Neural cell (in vitro differentiated cells): Measurements from ENCODE around the gene TRMO. TPM values are rescaled to one million over a fixed set of nuclear protein-coding genes. Genes with fewer than 3 reads are reported as not detected.

Experiments used
- H2AFZ ChIP-seq: fragments of 200-600, 300-800 bp; sonication (generic), shearing (Covaris generic); 2 replicates; pipeline ENCODE4 v1.6.0; 2014; ENCODE audit warnings: low read depth, mild to moderate bottlenecking, antibody characterized with exemption, low read length, moderate library complexity
- H3F3A ChIP-seq: fragments of 200-600 bp; shearing (Covaris generic); 2 replicates; pipeline ENCODE4 v1.6.1; 2016; ENCODE audit warnings: mild to moderate bottlenecking, moderate library complexity, mixed read lengths, antibody characterized with exemption, low read length; ENCODE audit not compliant: insufficient read depth, poor library complexity, severe bottlenecking
- H3K27ac ChIP-seq: fragments of 200-600, 300-800 bp; sonication (generic), shearing (Covaris generic); 2 replicates; pipeline ENCODE4 v1.5.1; 2014; ENCODE audit warnings: mild to moderate bottlenecking, low read length, moderate library complexity
- H3K27me3 ChIP-seq: fragments of 300-800, 200-600 bp; sonication (generic), shearing (Covaris generic); 2 replicates; pipeline ENCODE4 v1.6.0; 2014; ENCODE audit warnings: mild to moderate bottlenecking, low read depth, low read length, moderate library complexity; ENCODE audit not compliant: insufficient read depth
- H3K36me3 ChIP-seq: fragments of 300-800, 200-600 bp; sonication (generic), shearing (Covaris generic); 2 replicates; pipeline ENCODE4 v1.5.1; 2014; ENCODE audit warnings: mild to moderate bottlenecking, antibody characterized with exemption, low read length, moderate library complexity; ENCODE audit not compliant: insufficient read depth
- H3K4me2 ChIP-seq: fragments of 300-800, 200-600 bp; sonication (generic), shearing (Covaris generic); 2 replicates; pipeline ENCODE4 v1.6.0; 2014; ENCODE audit warnings: mild to moderate bottlenecking, low read length
- H3K4me3 ChIP-seq: fragments of 300-800, 200-600 bp; sonication (generic), shearing (Covaris generic); 2 replicates; pipeline ENCODE4 v1.5.1; 2014; ENCODE audit warnings: mild to moderate bottlenecking, low read length, moderate library complexity
- H3K79me2 ChIP-seq: fragments of 200-600 bp; shearing (Covaris generic); replicated peaks from 2 replicates; pipeline ENCODE4 v1.6.0; 2014; ENCODE audit warnings: mild to moderate bottlenecking, low read length, moderate library complexity; ENCODE audit not compliant: insufficient read depth
- H3K9ac ChIP-seq: fragments of 300-800, 200-600 bp; sonication (generic), shearing (Covaris generic); 2 replicates; pipeline ENCODE4 v1.6.1; 2016; ENCODE audit warnings: mild to moderate bottlenecking, low read length, mixed read lengths
- H3K9me2 ChIP-seq: fragments of 200-600 bp; shearing (Covaris generic); 2 replicates; pipeline ENCODE4 v1.6.1; 2016; ENCODE audit warnings: mild to moderate bottlenecking, low read length, mixed read lengths; ENCODE audit not compliant: insufficient read depth
- H3K9me3 ChIP-seq: fragments of 200-600, 300-800 bp; sonication (generic), shearing (Covaris generic); 2 replicates; pipeline ENCODE4 v1.6.1; 2016; ENCODE audit warnings: mild to moderate bottlenecking, mixed run types, low read length, moderate library complexity, mixed read lengths
- H4K20me1 ChIP-seq: fragments of 200-600 bp; shearing (Covaris generic); 2 replicates; pipeline ENCODE4 v1.6.1; 2016; ENCODE audit warnings: mild to moderate bottlenecking, mixed run types; ENCODE audit not compliant: insufficient read depth
- EP300 ChIP-seq: fragments of 450-650 bp; conservative IDR thresholded peaks from 2 replicates; pipeline ENCODE4 v1.6.1; 2014; ENCODE audit warnings: antibody characterized with exemption, mild to moderate bottlenecking, moderate library complexity; ENCODE audit not compliant: poor library complexity, severe bottlenecking
- EZH2 ChIP-seq: fragments of 200-600, 300-800 bp; shearing (Covaris generic), sonication (generic); IDR thresholded peaks from 2 replicates; pipeline ENCODE4 v1.6.1; 2014; ENCODE audit warnings: antibody characterized with exemption, low read length, borderline replicate concordance, mild to moderate bottlenecking; ENCODE audit not compliant: insufficient read depth, poor library complexity, severe bottlenecking
- MXI1 ChIP-seq: fragments of 450-650 bp; conservative IDR thresholded peaks from 2 replicates; pipeline ENCODE4 v1.6.1; 2014; ENCODE audit warnings: antibody characterized with exemption, mild to moderate bottlenecking; ENCODE audit not compliant: poor library complexity, severe bottlenecking
- POLR2AphosphoS5 ChIP-seq: IDR thresholded peaks from 2 replicates; pipeline ENCODE4 v1.6.1; 2012
- RAD21 ChIP-seq: fragments of 450-650 bp; conservative IDR thresholded peaks from 2 replicates; pipeline ENCODE4 v1.6.1; 2014; ENCODE audit warnings: antibody characterized with exemption, mild to moderate bottlenecking, moderate library complexity
- SMC3 ChIP-seq: fragments of 450-650 bp; conservative IDR thresholded peaks from 2 replicates; pipeline ENCODE4 v1.6.1; 2014; ENCODE audit warnings: antibody characterized with exemption, mild to moderate bottlenecking, moderate library complexity; ENCODE audit not compliant: poor library complexity
- TAF1 ChIP-seq: IDR thresholded peaks from 2 replicates; pipeline ENCODE4 v1.6.1; 2012; ENCODE audit warnings: low read depth
- polyA plus RNA-seq: library from polyadenylated mRNA; depleted of rRNA; stranded (reverse); fragments of >200 nt; gene quantifications from 2 replicates; pipeline ENCODE4 v1.2.3, GENCODE V29; 2014
- TF ChIP-seq, protein P1 (sequence below): IDR thresholded peaks from 2 replicates; pipeline ENCODE4 v1.6.1; 2012; ENCODE audit warnings: borderline replicate concordance
- TF ChIP-seq, protein P2 (sequence below): fragments of 450-650 bp; IDR thresholded peaks from 2 replicates; pipeline ENCODE4 v1.5.1; 2014; ENCODE audit warnings: antibody characterized with exemption, mild to moderate bottlenecking, moderate library complexity; ENCODE audit not compliant: poor library complexity, severe bottlenecking

The TRMO gene
- polyA plus RNA-seq, 1 donor from 2014 or later, result 15.4 TPM

DNA sequence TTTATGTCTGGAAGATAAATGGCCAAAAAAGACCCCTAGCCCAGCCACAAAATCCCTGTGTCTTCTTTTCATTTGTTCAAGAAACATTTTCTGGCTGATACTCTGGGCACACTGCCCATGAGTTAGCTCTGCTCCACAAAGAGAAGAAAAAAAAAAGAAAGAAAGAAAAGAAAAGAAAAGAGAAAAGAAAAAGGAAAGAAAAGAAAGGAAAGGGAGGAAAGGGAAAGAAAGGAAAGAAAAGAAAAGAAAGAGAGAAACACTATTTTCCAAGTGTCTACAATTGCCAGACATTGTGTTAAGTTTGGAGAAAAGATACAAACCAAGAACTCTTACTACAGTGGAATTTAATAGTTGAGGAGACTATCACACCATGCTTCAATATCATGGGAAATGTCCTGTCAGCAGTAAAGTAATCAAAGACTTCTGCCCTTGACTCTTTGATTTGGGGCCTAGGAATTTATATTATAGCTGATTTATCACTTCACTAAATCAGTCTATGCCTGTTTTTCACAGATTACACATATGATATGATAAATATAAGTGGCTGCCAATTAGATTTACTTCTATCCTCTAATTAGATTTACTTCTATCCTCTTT lies 3.0 kb downstream of the TRMO start:
- H3K9ac ChIP-seq, result no peak overlapping the region
- TF ChIP-seq EP300 (no peak), TAF1 (no peak), SMC3 (no peak), POLR2AphosphoS5 (no peak), RAD21 (no peak), EZH2 (no peak), MXI1 (no peak)
- TF ChIP-seq, protein P1, sequence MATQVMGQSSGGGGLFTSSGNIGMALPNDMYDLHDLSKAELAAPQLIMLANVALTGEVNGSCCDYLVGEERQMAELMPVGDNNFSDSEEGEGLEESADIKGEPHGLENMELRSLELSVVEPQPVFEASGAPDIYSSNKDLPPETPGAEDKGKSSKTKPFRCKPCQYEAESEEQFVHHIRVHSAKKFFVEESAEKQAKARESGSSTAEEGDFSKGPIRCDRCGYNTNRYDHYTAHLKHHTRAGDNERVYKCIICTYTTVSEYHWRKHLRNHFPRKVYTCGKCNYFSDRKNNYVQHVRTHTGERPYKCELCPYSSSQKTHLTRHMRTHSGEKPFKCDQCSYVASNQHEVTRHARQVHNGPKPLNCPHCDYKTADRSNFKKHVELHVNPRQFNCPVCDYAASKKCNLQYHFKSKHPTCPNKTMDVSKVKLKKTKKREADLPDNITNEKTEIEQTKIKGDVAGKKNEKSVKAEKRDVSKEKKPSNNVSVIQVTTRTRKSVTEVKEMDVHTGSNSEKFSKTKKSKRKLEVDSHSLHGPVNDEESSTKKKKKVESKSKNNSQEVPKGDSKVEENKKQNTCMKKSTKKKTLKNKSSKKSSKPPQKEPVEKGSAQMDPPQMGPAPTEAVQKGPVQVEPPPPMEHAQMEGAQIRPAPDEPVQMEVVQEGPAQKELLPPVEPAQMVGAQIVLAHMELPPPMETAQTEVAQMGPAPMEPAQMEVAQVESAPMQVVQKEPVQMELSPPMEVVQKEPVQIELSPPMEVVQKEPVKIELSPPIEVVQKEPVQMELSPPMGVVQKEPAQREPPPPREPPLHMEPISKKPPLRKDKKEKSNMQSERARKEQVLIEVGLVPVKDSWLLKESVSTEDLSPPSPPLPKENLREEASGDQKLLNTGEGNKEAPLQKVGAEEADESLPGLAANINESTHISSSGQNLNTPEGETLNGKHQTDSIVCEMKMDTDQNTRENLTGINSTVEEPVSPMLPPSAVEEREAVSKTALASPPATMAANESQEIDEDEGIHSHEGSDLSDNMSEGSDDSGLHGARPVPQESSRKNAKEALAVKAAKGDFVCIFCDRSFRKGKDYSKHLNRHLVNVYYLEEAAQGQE, result no peak
- TF ChIP-seq, protein P2, sequence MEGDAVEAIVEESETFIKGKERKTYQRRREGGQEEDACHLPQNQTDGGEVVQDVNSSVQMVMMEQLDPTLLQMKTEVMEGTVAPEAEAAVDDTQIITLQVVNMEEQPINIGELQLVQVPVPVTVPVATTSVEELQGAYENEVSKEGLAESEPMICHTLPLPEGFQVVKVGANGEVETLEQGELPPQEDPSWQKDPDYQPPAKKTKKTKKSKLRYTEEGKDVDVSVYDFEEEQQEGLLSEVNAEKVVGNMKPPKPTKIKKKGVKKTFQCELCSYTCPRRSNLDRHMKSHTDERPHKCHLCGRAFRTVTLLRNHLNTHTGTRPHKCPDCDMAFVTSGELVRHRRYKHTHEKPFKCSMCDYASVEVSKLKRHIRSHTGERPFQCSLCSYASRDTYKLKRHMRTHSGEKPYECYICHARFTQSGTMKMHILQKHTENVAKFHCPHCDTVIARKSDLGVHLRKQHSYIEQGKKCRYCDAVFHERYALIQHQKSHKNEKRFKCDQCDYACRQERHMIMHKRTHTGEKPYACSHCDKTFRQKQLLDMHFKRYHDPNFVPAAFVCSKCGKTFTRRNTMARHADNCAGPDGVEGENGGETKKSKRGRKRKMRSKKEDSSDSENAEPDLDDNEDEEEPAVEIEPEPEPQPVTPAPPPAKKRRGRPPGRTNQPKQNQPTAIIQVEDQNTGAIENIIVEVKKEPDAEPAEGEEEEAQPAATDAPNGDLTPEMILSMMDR, result no peak

DNA sequence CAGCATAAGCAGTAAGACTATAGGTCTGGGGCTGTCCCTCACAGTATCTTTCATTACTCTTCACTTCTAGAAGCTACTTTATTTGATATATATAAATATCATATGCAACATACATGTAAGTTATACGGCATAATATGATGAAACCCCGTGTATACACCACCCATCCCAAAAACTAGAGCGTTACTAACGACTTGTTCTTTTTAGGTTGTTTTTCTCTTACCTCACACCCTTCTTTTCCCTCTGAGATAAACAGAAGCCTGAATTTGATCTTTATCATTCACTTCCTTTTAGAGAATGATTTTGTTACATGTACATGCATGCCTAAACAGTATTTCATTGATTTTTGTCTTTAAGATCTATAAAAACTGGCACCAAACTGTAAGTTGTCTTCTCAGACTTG lies 3.7 kb downstream of the TRMO start:
- Histone ChIP-seq H3K27me3 (no peaks in the 10 kb centered on the region), H3F3A (no peaks in the 10 kb centered on the region), H3K36me3 (no peaks in the 10 kb centered on the region), H3K9me3 (no peaks in the 10 kb centered on the region), H4K20me1 (no peaks in the 10 kb centered on the region), H3K79me2 (peaks cover 10% of the 10 kb centered on the region), H2AFZ (no peak overlapping the region), H3K4me2 (no peak overlapping the region), H3K27ac (no peak overlapping the region), H3K9ac (no peak overlapping the region), H3K9me2 (no peaks in the 10 kb centered on the region), H3K4me3 (no peak overlapping the region)
- TF ChIP-seq POLR2AphosphoS5 (no peak), TAF1 (no peak), EP300 (no peak), SMC3 (no peak), MXI1 (no peak), EZH2 (no peak), RAD21 (no peak)
- TF ChIP-seq, protein P2, result no peak
- TF ChIP-seq, protein P1, result no peak

More for the DNA sequence above, 3.0 kb downstream of the TRMO start:
- no peaks in the 10 kb centered on the region for H3F3A ChIP-seq
- no peaks in the 10 kb centered on the region for H3K27me3 ChIP-seq
- no peak overlapping the region for H3K4me3 ChIP-seq
- no peaks in the 10 kb centered on the region for H4K20me1 ChIP-seq
- no peak overlapping the region for H2AFZ ChIP-seq
- H3K4me2 ChIP-seq, result no peak overlapping the region
- H3K27ac ChIP-seq, result no peak overlapping the region
- no peaks in the 10 kb centered on the region for H3K36me3 ChIP-seq
- no peaks in the 10 kb centered on the region for H3K9me2 ChIP-seq
- H3K79me2 ChIP-seq, result peaks cover 10% of the 10 kb centered on the region
- H3K9me3 ChIP-seq, result no peaks in the 10 kb centered on the region
